A549 (cell line): Measurements from ENCODE around the gene ISM1. TPM values are rescaled to one million over a fixed set of nuclear protein-coding genes. Genes with fewer than 3 reads are reported as not detected.
A peak's percentile ranks its signal among the peaks of the same experiment; 100 is the strongest.

Experiments
- ATAC-seq, 2 experiments: fragments of 200-7000 bp in 1 of 2; fragments of >200 bp in 1 of 2; cut with Nextera tagmentation in 1 of 2; cut with Tn5 transposase in 1 of 2; 3 replicates each; pipeline versions ENCODE4 v1.8.0 to v1.9.1; 2018 to 2020; ENCODE audit warnings: mild to moderate bottlenecking in 1 of 2, moderate library complexity in 1 of 2
- CTCF ChIA-PET: fragments of 300-600 bp; sonication (Branson Sonifier 250); formaldehyde crosslinking; extraction: SDS; loops from one replicate; lab custom pipeline; 2021; ENCODE audit warnings: antibody characterized with exemption, inconsistent platforms; lab: Yijun Ruan, JAX
- POLR2A ChIA-PET: fragments of 350-600 bp; formaldehyde crosslinking; extraction: SDS; loops from one replicate; lab custom pipeline; 2021; ENCODE audit warnings: antibody characterized with exemption, inconsistent platforms; lab: Yijun Ruan, JAX
- DNase-seq, 2 experiments: peaks; one replicate each; pipeline versions ENCODE4 v3.0.0 to v3.0.0-alpha.2; 2011 to 2016; ENCODE audit warnings: low read depth in 1 of 2, low spot score in 1 of 2
- FAIRE-seq: peaks from 2 replicates; lab custom pipeline; 2011; peaks lifted over from hg19 to GRCh38; lab: Jason Lieb, UNC
- H3K27ac ChIP-seq, 2 experiments: fragments of >200 bp; sonication (Bioruptor Twin); formaldehyde crosslinking; 3 replicates each; pipeline ENCODE4 v1.5.1; 2016 to 2017
- H3K4me1 ChIP-seq: fragments of >200 bp; sonication (Bioruptor Twin); formaldehyde crosslinking; 3 replicates; pipeline ENCODE4 v1.6.1; 2016
- H3K4me2 ChIP-seq: fragments of >200 bp; sonication (Bioruptor Twin); formaldehyde crosslinking; 3 replicates; pipeline ENCODE4 v1.6.1; 2016
- H3K4me3 ChIP-seq: fragments of >200 bp; sonication (Bioruptor Twin); formaldehyde crosslinking; 3 replicates; pipeline ENCODE4 v1.5.1; 2016
- H3K9me3 ChIP-seq: fragments of >200 bp; sonication (Bioruptor Twin); formaldehyde crosslinking; 3 replicates; pipeline ENCODE4 v1.6.1; 2016
- EHF ChIP-seq: fragments of 250-450 bp; sonication (Bioruptor Pico); IDR thresholded peaks from 2 replicates; pipeline ENCODE4 v1.5.0; 2020; ENCODE audit warnings: mild to moderate bottlenecking
- EP300 ChIP-seq, 2 experiments: fragments of >200 bp; sonication (Bioruptor Twin); formaldehyde crosslinking; IDR thresholded peaks; 2 replicates in 1 of 2; 3 replicates in 1 of 2; pipeline ENCODE4 v1.6.1; 2016 to 2017
- FOSB ChIP-seq: fragments of 250-450 bp; sonication (Bioruptor Pico); IDR thresholded peaks from 2 replicates; pipeline ENCODE4 v1.5.0; 2020; ENCODE audit warnings: mild to moderate bottlenecking, moderate library complexity
- FOXS1 ChIP-seq: fragments of 250-450 bp; sonication (Bioruptor Pico); IDR thresholded peaks from 2 replicates; pipeline ENCODE4 v1.5.0; 2020; ENCODE audit warnings: mild to moderate bottlenecking, moderate library complexity
- GATA3 ChIP-seq: IDR thresholded peaks from 2 replicates; pipeline ENCODE4 v1.6.1; 2012; ENCODE audit warnings: borderline replicate concordance
- HDAC2 ChIP-seq: fragments of 200-600 bp; sonication (generic); IDR thresholded peaks from 2 replicates; pipeline ENCODE4 v1.6.1; 2016
- HEYL ChIP-seq: fragments of 250-450 bp; sonication (Bioruptor Pico); IDR thresholded peaks from 2 replicates; pipeline ENCODE4 v1.8.0; 2021; ENCODE audit warnings: mild to moderate bottlenecking, moderate library complexity
- JUN ChIP-seq, 2 experiments: fragments of >200 bp; sonication (Bioruptor Twin); formaldehyde crosslinking; IDR thresholded peaks; 2 replicates in 1 of 2; 3 replicates in 1 of 2; pipeline ENCODE4 v1.6.1; 2016 to 2017
- JUNB ChIP-seq: fragments of >200 bp; sonication (Bioruptor Twin); formaldehyde crosslinking; IDR thresholded peaks from 2 replicates; pipeline ENCODE4 v1.6.1; 2016
- MAFK ChIP-seq: fragments of 450-650 bp; IDR thresholded peaks from 2 replicates; pipeline ENCODE4 v1.6.1; 2014; ENCODE audit not compliant: partially characterized antibody
- MAX ChIP-seq: IDR thresholded peaks from 2 replicates; pipeline ENCODE4 v1.6.1; 2012
- NR3C1 ChIP-seq: fragments of >200 bp; sonication (Bioruptor Twin); formaldehyde crosslinking; IDR thresholded peaks from 3 replicates; pipeline ENCODE4 v1.6.1; 2017
- REST ChIP-seq: fragments of 200-600 bp; sonication (generic); IDR thresholded peaks from 2 replicates; pipeline ENCODE4 v1.6.1; 2016; ENCODE audit warnings: antibody characterized with exemption, mild to moderate bottlenecking, moderate library complexity
- RFX5 ChIP-seq: fragments of 450-650 bp; IDR thresholded peaks from 2 replicates; pipeline ENCODE4 v1.7.1; 2014; ENCODE audit warnings: antibody characterized with exemption, mild to moderate bottlenecking, moderate library complexity
- SMC3 ChIP-seq: fragments of >200 bp; sonication (Bioruptor Twin); formaldehyde crosslinking; IDR thresholded peaks from 3 replicates; pipeline ENCODE4 v1.6.1; 2018; ENCODE audit warnings: inconsistent platforms
- USF2 ChIP-seq: fragments of 450-650 bp; IDR thresholded peaks from 2 replicates; pipeline ENCODE4 v1.6.1; 2014; ENCODE audit warnings: antibody characterized with exemption
- ZC3H11A ChIP-seq: fragments of 450-650 bp; IDR thresholded peaks from 2 replicates; pipeline ENCODE4 v1.6.1; 2014; ENCODE audit warnings: antibody characterized with exemption, mild to moderate bottlenecking
- ZSCAN20 ChIP-seq: fragments of 250-450 bp; sonication (Bioruptor Pico); IDR thresholded peaks from 2 replicates; pipeline ENCODE4 v1.8.0; 2022; ENCODE audit warnings: mild to moderate bottlenecking, moderate library complexity
- WGBS: methylation state at CpG from one replicate; pipeline ENCODE4 v1.1.6; 2017; ENCODE audit errors: missing lambda C conversion rate; 5-methylcytosine and 5-hydroxymethylcytosine counted together
- polyA plus RNA-seq, 4 experiments: library from polyadenylated mRNA; depleted of rRNA in 3 of 4; stranded (reverse); fragments of >200 nt; fragmentation: RNase III in 1 of 4; extraction: RNeasy Plus Mini Kit Qiagen cat#74134 plus additional on column Dnase treatment in 1 of 4; gene quantifications; 2 replicates in 3 of 4; 3 replicates in 1 of 4; pipeline ENCODE4 v1.2.3, GENCODE V29; 2011 to 2017

Gene ISM1
- polyA plus RNA-seq, 2 of the 4 experiments (the other 2 are of a cell fraction): 0.18 to 0.39 TPM

GRCh38 chr20:13283869-13284829 lies 63.1 kb downstream of the ISM1 start:
- TF ChIP-seq EP300 (IDR thresholded peaks at IDR 0.05) (no peak), NR3C1 (no peak), MAFK (no peak), USF2 (no peak), HDAC2 (no peak), EHF (no peak), ZC3H11A (no peak), ZSCAN20 (CRISPR knock-in tag) (no peak), HEYL (CRISPR knock-in tag) (no peak), FOXS1 (CRISPR knock-in tag) (no peak), MAX (no peak), REST (no peak), FOSB (CRISPR knock-in tag) (no peak)
- ATAC-seq (no peak), DNase-seq (no peak), FAIRE-seq (no peak)
- Histone ChIP-seq H3K4me3 (no peak overlapping the region), H3K27ac (no peak overlapping the region; a peak in 1 of 6 replicates), H3K9me3 (no peaks in the 10 kb centered on the region), H3K4me1 (no peaks in the 10 kb centered on the region), H3K4me2 (no peak overlapping the region)
- CTCF ChIA-PET: interaction anchor here (0.6 to 1.8 kb wide), 9 partner anchors 8 to 487 kb away, joined by 3 to 4 read pairs (median 3); no protein-coding TSS in a partner anchor
- 64% methylated on average over 14 of the region's 14 CpGs for WGBS
- POLR2A ChIA-PET: no interaction called here

GRCh38 chr20:13284830-13285229 lies 63.8 kb downstream of the ISM1 start:
- TF ChIP-seq JUN (IDR thresholded peaks at IDR 0.05) (no peak), NR3C1 (no peak), RFX5 (no peak), JUNB (no peak), MAX (no peak), ZSCAN20 (CRISPR knock-in tag) (no peak), SMC3 (no peak), ZC3H11A (no peak), GATA3 (no peak)
- TF ChIP-seq, all 56 proteins: peak for 0
- Histone ChIP-seq H3K4me3 (no peak overlapping the region), H3K4me2 (no peak overlapping the region), H3K9me3 (no peaks in the 10 kb centered on the region), H3K4me1 (no peaks in the 10 kb centered on the region), H3K27ac (peak overlapping the region in 1 of 2 experiments; percentile 54; a peak in 3 of 6 replicates)
- ChIA-PET CTCF (interaction anchor here (0.6 to 1.6 kb wide), 7 partner anchors 9 to 487 kb away, joined by 3 to 4 read pairs (median 3); no protein-coding TSS in a partner anchor), POLR2A (no interaction called here)
- ATAC-seq (no peak), DNase-seq (no peak), FAIRE-seq (no peak)
- 77% methylated on average over 1 of the region's 1 CpG for WGBS
